SK-N-SH treated with all-trans-retinoic acid at 6 μM for 48 hours (cell line): Measurements from ENCODE around the gene TMC2.

ENCODE experiments used
- ATAC-seq: fragments of 200-7000 bp; cut with Tn5 transposase; 3 replicates; pipeline ENCODE4 v1.9.1; 2020; ENCODE audit warnings: mild to moderate bottlenecking, moderate library complexity
- ARNTL ChIP-seq: fragments of 450-650 bp; formaldehyde crosslinking; IDR thresholded peaks from 2 replicates; pipeline ENCODE4 v1.5.0; 2020; ENCODE audit warnings: low read depth, mild to moderate bottlenecking, moderate library complexity, borderline replicate concordance
- BACH2 ChIP-seq: fragments of 250-450 bp; sonication (Bioruptor Pico); IDR thresholded peaks from 2 replicates; pipeline ENCODE4 v1.9.0; 2021; ENCODE audit warnings: mild to moderate bottlenecking, borderline replicate concordance
- CREB5 ChIP-seq: fragments of 250-450 bp; sonication (Bioruptor Pico); IDR thresholded peaks from 2 replicates; pipeline ENCODE4 v1.5.1; 2020; ENCODE audit warnings: low read depth, mild to moderate bottlenecking, moderate library complexity
- CSDC2 ChIP-seq: fragments of 250-450 bp; sonication (Bioruptor Pico); IDR thresholded peaks from 2 replicates; pipeline ENCODE4 v1.5.0; 2020; ENCODE audit warnings: mild to moderate bottlenecking, moderate library complexity
- GLIS3 ChIP-seq: fragments of 250-450 bp; sonication (Bioruptor Pico); IDR thresholded peaks from 2 replicates; pipeline ENCODE4 v1.5.0; 2020; ENCODE audit warnings: mild to moderate bottlenecking, moderate library complexity
- ISL1 ChIP-seq: fragments of 250-450 bp; sonication (Bioruptor Pico); IDR thresholded peaks from 2 replicates; pipeline ENCODE4 v2.1.2; 2022; ENCODE audit warnings: mild to moderate bottlenecking, moderate library complexity
- OSR1 ChIP-seq: fragments of 250-450 bp; sonication (Bioruptor Pico); IDR thresholded peaks from 2 replicates; pipeline ENCODE4 v1.8.0; 2022; ENCODE audit warnings: moderate library complexity, mild to moderate bottlenecking, inconsistent platforms
- PATZ1 ChIP-seq: fragments of 250-450 bp; sonication (Bioruptor Pico); IDR thresholded peaks from 2 replicates; pipeline ENCODE4 v1.8.0; 2020; ENCODE audit warnings: mild to moderate bottlenecking, moderate library complexity, borderline replicate concordance
- POU6F1 ChIP-seq: fragments of 250-450 bp; sonication (Bioruptor Pico); IDR thresholded peaks from 2 replicates; pipeline ENCODE4 v1.8.0; 2021; ENCODE audit warnings: low read depth, mild to moderate bottlenecking, moderate library complexity, borderline replicate concordance
- PPARA ChIP-seq: fragments of 250-450 bp; sonication (Bioruptor Pico); IDR thresholded peaks from 2 replicates; pipeline ENCODE4 v1.5.0; 2020; ENCODE audit warnings: mild to moderate bottlenecking, borderline replicate concordance
- RARB ChIP-seq: fragments of 250-450 bp; sonication (Bioruptor Pico); IDR thresholded peaks from 2 replicates; pipeline ENCODE4 v1.8.0; 2021; ENCODE audit warnings: mild to moderate bottlenecking, moderate library complexity
- SNAI2 ChIP-seq: fragments of 250-450 bp; sonication (Bioruptor Pico); IDR thresholded peaks from 2 replicates; pipeline ENCODE4 v1.5.0; 2020; ENCODE audit warnings: mild to moderate bottlenecking, moderate library complexity
- TCF4 ChIP-seq: fragments of 250-450 bp; sonication (Bioruptor Pico); IDR thresholded peaks from 2 replicates; pipeline ENCODE4 v1.8.0; 2021; ENCODE audit warnings: mild to moderate bottlenecking, moderate library complexity, borderline replicate concordance
- TOX ChIP-seq: fragments of 250-450 bp; sonication (Bioruptor Pico); IDR thresholded peaks from 2 replicates; pipeline ENCODE4 v1.8.0; 2021; ENCODE audit warnings: mild to moderate bottlenecking, moderate library complexity, borderline replicate concordance
- ZC3H10 ChIP-seq: fragments of 250-450 bp; sonication (Bioruptor Pico); IDR thresholded peaks from 2 replicates; pipeline ENCODE4 v1.5.1; 2021; ENCODE audit warnings: mild to moderate bottlenecking, moderate library complexity
- ZFP3 ChIP-seq: fragments of 250-450 bp; sonication (Bioruptor Pico); IDR thresholded peaks from 2 replicates; pipeline ENCODE4 v1.5.0; 2020; ENCODE audit warnings: mild to moderate bottlenecking, moderate library complexity
- ZFP30 ChIP-seq: fragments of 450-650 bp; formaldehyde crosslinking; IDR thresholded peaks from 2 replicates; pipeline ENCODE4 v1.5.0; 2022; ENCODE audit warnings: mild to moderate bottlenecking, moderate library complexity
- ZNF565 ChIP-seq: fragments of 450-650 bp; formaldehyde crosslinking; conservative IDR thresholded peaks from 2 replicates; pipeline ENCODE4 v1.5.0; 2020; ENCODE audit warnings: low read depth, mild to moderate bottlenecking, moderate library complexity
- ZNF70 ChIP-seq: fragments of 450-650 bp; formaldehyde crosslinking; IDR thresholded peaks from 2 replicates; pipeline ENCODE4 v1.5.0; 2020; ENCODE audit warnings: mild to moderate bottlenecking, moderate library complexity
- ZNF8 ChIP-seq: fragments of 450-650 bp; formaldehyde crosslinking; IDR thresholded peaks from 2 replicates; pipeline ENCODE4 v1.5.0; 2020; ENCODE audit warnings: mild to moderate bottlenecking, moderate library complexity

The TMC2 gene

GRCh38 chr20:2643708-2644107 lies 107.3 kb downstream of the TMC2 start (continued):
- TF ChIP-seq PATZ1 (CRISPR knock-in tag) (no peak), ZFP30 (CRISPR knock-in tag) (no peak), TOX (CRISPR knock-in tag) (no peak), TCF4 (CRISPR knock-in tag) (no peak), ZC3H10 (CRISPR knock-in tag) (no peak), ARNTL (no peak), BACH2 (no peak), RARB (CRISPR knock-in tag) (no peak), ZNF565 (CRISPR knock-in tag) (no peak), GLIS3 (CRISPR knock-in tag) (no peak), PPARA (CRISPR knock-in tag) (no peak)

GRCh38 chr20:2651772-2652723 lies 115.7 kb downstream of the TMC2 start, which contains the start of gene NOP56:
TSS of gene NOP56 (plus strand) at chr20:2652632. CDS start at chr20:2652661, 29 bp downstream.
- TF ChIP-seq ZNF70, result no peak
- TF ChIP-seq ZFP3 (CRISPR knock-in tag), result no peak
- TF ChIP-seq ZNF565 (CRISPR knock-in tag), result no peak
- peak; percentile 95 for ATAC-seq

- TF ChIP-seq ZNF565 (CRISPR knock-in tag) (no peak), ZNF8 (no peak), SNAI2 (CRISPR knock-in tag) (no peak), PPARA (CRISPR knock-in tag) (no peak), ISL1 (CRISPR knock-in tag) (no peak), RARB (CRISPR knock-in tag) (no peak), OSR1 (CRISPR knock-in tag) (no peak), PATZ1 (CRISPR knock-in tag) (no peak), GLIS3 (CRISPR knock-in tag) (no peak), CSDC2 (CRISPR knock-in tag) (no peak), BACH2 (no peak), ZFP30 (CRISPR knock-in tag) (no peak), TOX (CRISPR knock-in tag) (no peak), ARNTL (no peak), POU6F1 (CRISPR knock-in tag) (no peak), CREB5 (CRISPR knock-in tag) (no peak)
Observed at GRCh38 chr20:2652724-2653555, 116.6 kb downstream of the TMC2 start.

More at GRCh38 chr20:2652724-2653555, 116.6 kb downstream of the TMC2 start:
- ATAC-seq, result peak; percentile 67
